Activated CD4-positive, alpha-beta T cell treated with anti-CD3 and anti-CD28 coated beads for 36 hours (primary cell): ENCODE data around the gene MSI2. TPM values are rescaled to one million over a fixed set of nuclear protein-coding genes. Genes with fewer than 3 reads are reported as not detected.

Experiments used
- ATAC-seq: fragments of 200-7000 bp; cut with Tn5 transposase; one replicate; pipeline ENCODE4 v1.10.0; 2021; ENCODE audit warnings: mild to moderate bottlenecking, moderate library complexity
- CTCF ChIA-PET: fragments of 350-600 bp; sonication (Branson Sonifier 250); formaldehyde crosslinking; loops from one replicate; lab custom pipeline; 2021; ENCODE audit warnings: antibody characterized with exemption; lab: Charles Lee
- POLR2A ChIA-PET: fragments of 350-600 bp; sonication (Branson Sonifier 250); formaldehyde crosslinking; loops from one replicate; lab custom pipeline; 2021; ENCODE audit warnings: antibody characterized with exemption, inconsistent platforms; lab: Charles Lee
- DNase-seq: peaks from one replicate; pipeline ENCODE4 v3.0.0-alpha.2; 2020
- H3K27ac Mint-ChIP-seq: one replicate; pipeline ENCODE4 v1.8.0; 2021; ENCODE audit warnings: mixed read lengths
- H3K27me3 Mint-ChIP-seq: one replicate; pipeline ENCODE4 v1.8.0; 2021; ENCODE audit warnings: mixed read lengths
- H3K36me3 Mint-ChIP-seq: one replicate; pipeline ENCODE4 v1.8.0; 2021; ENCODE audit warnings: low read depth, mixed read lengths
- H3K4me1 Mint-ChIP-seq: one replicate; pipeline ENCODE4 v1.8.0; 2021; ENCODE audit warnings: mixed read lengths
- H3K4me3 Mint-ChIP-seq: one replicate; pipeline ENCODE4 v1.8.0; 2021; ENCODE audit warnings: mild to moderate bottlenecking, moderate library complexity, mixed read lengths
- H3K9me3 Mint-ChIP-seq: one replicate; pipeline ENCODE4 v1.8.0; 2021; ENCODE audit warnings: low read depth, mixed read lengths
- intact Hi-C, 2 experiments: fragments of 100-400 bp; cut with DNase I in 1 of 2; cut with micrococcal nuclease in 1 of 2; formaldehyde crosslinking; loops; one replicate each; pipeline versions ENCODE4 v1.14.2 to v1.15.1; 2022 to 2024; cut with DNase I, micrococcal nuclease
- total RNA-seq, 2 experiments: library from RNA; stranded (reverse); gene quantifications; one replicate each; pipeline ENCODE4 v1.2.3, GENCODE V29; 2021

Gene MSI2
- total RNA-seq, 2 experiments from 2014 or later = 55.3 to 57.2 TPM

DNA sequence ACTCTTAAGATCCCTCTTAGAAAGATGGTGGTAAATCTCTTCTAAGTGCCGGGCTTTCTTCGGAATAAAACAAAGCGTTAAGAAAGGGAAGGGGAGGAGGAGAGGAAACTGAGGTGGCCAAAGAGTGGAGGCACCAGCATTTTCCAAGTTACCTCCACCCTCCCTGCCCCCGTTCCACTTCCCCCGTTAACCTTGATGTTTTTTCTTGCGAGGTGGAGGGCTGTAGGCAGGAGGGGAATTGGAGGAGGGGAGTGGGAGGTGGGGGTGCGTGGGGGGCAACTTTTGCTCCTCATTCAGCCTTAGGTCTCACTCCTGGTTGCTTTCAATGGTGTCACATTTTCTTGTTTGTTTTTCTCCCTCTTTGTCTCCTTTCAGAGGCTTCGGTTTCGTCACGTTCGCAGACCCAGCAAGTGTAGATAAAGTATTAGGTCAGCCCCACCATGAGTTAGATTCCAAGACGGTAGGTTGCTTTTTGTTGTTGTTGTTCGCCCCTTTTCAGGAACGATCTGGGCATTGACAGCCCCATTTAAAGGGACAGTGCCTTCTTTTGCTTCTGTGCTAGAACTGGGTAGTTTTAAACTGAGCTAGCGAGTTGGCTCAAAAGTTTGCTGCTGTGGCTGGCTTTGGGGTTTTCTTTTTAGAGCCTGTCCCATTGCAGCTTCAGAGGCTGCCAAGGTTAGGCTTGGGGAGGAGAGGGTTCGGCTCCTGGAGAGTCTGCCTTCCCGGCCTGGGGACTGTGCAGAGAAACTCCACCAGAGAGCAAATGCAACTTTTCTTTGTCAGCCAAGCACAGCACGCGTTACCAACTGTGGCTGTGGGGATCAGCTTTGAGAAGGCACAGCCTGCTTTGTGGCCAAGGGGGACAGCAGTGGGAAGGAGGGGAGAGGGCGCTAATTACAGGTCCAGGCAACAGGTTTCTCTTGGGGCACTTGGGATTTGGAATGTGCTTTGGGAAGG is 1.9 kb downstream of the MSI2 start:
- intact Hi-C loops = loop anchor here (1.0 to 5.0 kb wide), 8 partner anchors 27 to 1259 kb away; partner anchors contain the start of genes DYNLL2 (in 1 of the 2), MRPS23 (in 1 of the 2) and SRSF1 (in 1 of the 2)
- ChIA-PET POLR2A (interaction anchor here (0.5 kb wide), 1 partner anchor 69 kb away, joined by 3 read pairs; no protein-coding TSS in a partner anchor), CTCF (interaction anchor here (0.6 to 2.8 kb wide), 4 partner anchors 15 to 38 kb away, joined by 3 to 27 read pairs (median 6); no protein-coding TSS in a partner anchor)
- DNase-seq = peak; percentile 15
- ATAC-seq = no peak
- Mint-ChIP-seq H3K36me3 (peaks cover 42% of the 10 kb centered on the region), H3K9me3 (no peaks in the 10 kb centered on the region), H3K27ac (peak overlapping the region; percentile 67), H3K4me1 (peaks cover 57% of the 10 kb centered on the region), H3K27me3 (no peaks in the 10 kb centered on the region), H3K4me3 (peak overlapping the region; percentile 70)

DNA sequence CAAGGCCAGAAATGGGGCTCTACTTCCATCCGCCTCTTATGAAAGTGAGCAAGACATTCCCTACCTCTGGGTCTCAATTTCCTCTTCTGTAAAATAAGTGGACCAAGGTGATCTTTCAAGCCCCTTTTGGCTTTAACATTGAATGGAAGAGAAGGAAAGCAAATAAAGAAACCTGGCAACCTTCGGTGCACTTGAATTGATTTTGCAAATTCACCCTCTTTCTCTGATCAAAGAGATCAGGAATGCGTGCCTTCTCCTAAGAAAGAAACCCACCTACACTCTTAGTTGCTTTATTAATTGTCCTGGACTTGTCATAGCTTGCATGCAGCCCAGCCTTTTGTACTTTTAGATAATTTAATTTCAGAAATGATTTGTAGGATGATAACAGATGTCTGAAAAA is 3.0 kb downstream of the MSI2 start:
- ChIA-PET POLR2A (no interaction called here), CTCF (interaction anchor here (0.7 to 3.4 kb wide), 2 partner anchors 16 to 191 kb away, joined by 4 to 20 read pairs; no protein-coding TSS in a partner anchor)
- peak overlapping the region; percentile 70 for H3K4me3 Mint-ChIP-seq
- DNase-seq = no peak
- H3K36me3 Mint-ChIP-seq = peaks cover 51% of the 10 kb centered on the region
- H3K9me3 Mint-ChIP-seq = no peaks in the 10 kb centered on the region
- no peaks in the 10 kb centered on the region for H3K27me3 Mint-ChIP-seq
- H3K4me1 Mint-ChIP-seq = peaks cover 59% of the 10 kb centered on the region
- intact Hi-C loops = loop anchor here (5.0 kb wide), 4 partner anchors 183 to 1258 kb away; partner anchors contain the start of genes DYNLL2 (in 1 of the 2) and SRSF1 (in 1 of the 2)
- H3K27ac Mint-ChIP-seq = peak overlapping the region; percentile 28
- no peak for ATAC-seq

- ChIA-PET POLR2A (no interaction called here), CTCF (interaction anchor here (0.6 to 3.4 kb wide), 3 partner anchors 16 to 190 kb away, joined by 3 to 20 read pairs (median 4); no protein-coding TSS in a partner anchor)
- no peak for DNase-seq
- H3K9me3 Mint-ChIP-seq = no peaks in the 10 kb centered on the region
- no peak overlapping the region for H3K4me3 Mint-ChIP-seq
- H3K27me3 Mint-ChIP-seq = no peaks in the 10 kb centered on the region
- intact Hi-C loops = loop anchor here (5.0 kb wide), 4 partner anchors 182 to 1257 kb away; partner anchors contain the start of genes DYNLL2 (in 1 of the 2) and SRSF1 (in 1 of the 2)
- H3K36me3 Mint-ChIP-seq = peaks cover 54% of the 10 kb centered on the region
- ATAC-seq = no peak
- peaks cover 56% of the 10 kb centered on the region for H3K4me1 Mint-ChIP-seq
- no peak overlapping the region for H3K27ac Mint-ChIP-seq
Measured at GRCh38 chr17:57259817-57260216, 3.5 kb downstream of the MSI2 start.

- no peak overlapping the region for H3K27ac Mint-ChIP-seq
- no peaks in the 10 kb centered on the region for H3K9me3 Mint-ChIP-seq
- peaks cover 54% of the 10 kb centered on the region for H3K4me1 Mint-ChIP-seq
- POLR2A ChIA-PET = no interaction called here
- peaks cover 59% of the 10 kb centered on the region for H3K36me3 Mint-ChIP-seq
- DNase-seq (no peak), ATAC-seq (no peak)
- H3K4me3 Mint-ChIP-seq = peak overlapping the region; percentile 8
- CTCF ChIA-PET = interaction anchor here (0.6 to 3.4 kb wide), 5 partner anchors 14 to 523 kb away, joined by 3 to 20 read pairs (median 3); no protein-coding TSS in a partner anchor
- H3K27me3 Mint-ChIP-seq = no peaks in the 10 kb centered on the region
- intact Hi-C loops = no loop called here
Measured at GRCh38 chr17:57260325-57261083, 4.2 kb downstream of the MSI2 start.

GRCh38 chr17:57261084-57261461 is 4.8 kb downstream of the MSI2 start:
- intact Hi-C loops = no loop called here
- Mint-ChIP-seq H3K27me3 (no peaks in the 10 kb centered on the region), H3K9me3 (no peaks in the 10 kb centered on the region), H3K4me1 (peaks cover 54% of the 10 kb centered on the region), H3K27ac (peak overlapping the region; percentile 14), H3K4me3 (peak overlapping the region; percentile 8), H3K36me3 (peaks cover 63% of the 10 kb centered on the region)
- DNase-seq (peak; percentile 38), ATAC-seq (no peak)
- ChIA-PET POLR2A (no interaction called here), CTCF (interaction anchor here (0.9 to 3.4 kb wide), 5 partner anchors 15 to 522 kb away, joined by 3 to 20 read pairs (median 3); no protein-coding TSS in a partner anchor)

- peaks cover 54% of the 10 kb centered on the region for H3K4me1 Mint-ChIP-seq
- H3K27me3 Mint-ChIP-seq = no peaks in the 10 kb centered on the region
- POLR2A ChIA-PET = no interaction called here
- no peaks in the 10 kb centered on the region for H3K9me3 Mint-ChIP-seq
- intact Hi-C loops = no loop called here
- H3K36me3 Mint-ChIP-seq = peaks cover 67% of the 10 kb centered on the region
- ATAC-seq (no peak), DNase-seq (no peak)
- H3K4me3 Mint-ChIP-seq = no peak overlapping the region
- CTCF ChIA-PET = interaction anchor here (0.5 to 3.4 kb wide), 2 partner anchors 19 to 1081 kb away, joined by 3 to 20 read pairs; no protein-coding TSS in a partner anchor
- H3K27ac Mint-ChIP-seq = no peak overlapping the region
Measured at GRCh38 chr17:57262557-57262956, 6.2 kb downstream of the MSI2 start.

- Mint-ChIP-seq H3K36me3 (peaks cover 61% of the 10 kb centered on the region), H3K4me1 (peaks cover 49% of the 10 kb centered on the region), H3K27ac (no peak overlapping the region), H3K4me3 (no peak overlapping the region), H3K9me3 (no peaks in the 10 kb centered on the region), H3K27me3 (no peaks in the 10 kb centered on the region)
- ATAC-seq (no peak), DNase-seq (no peak)
- ChIA-PET CTCF (interaction anchor here (1.0 to 1.1 kb wide), 2 partner anchors 8 to 21 kb away, joined by 3 to 4 read pairs; no protein-coding TSS in a partner anchor), POLR2A (no interaction called here)
- intact Hi-C loops = no loop called here
Measured at GRCh38 chr17:57264250-57264649, 7.9 kb downstream of the MSI2 start.

- H3K4me1 Mint-ChIP-seq = peaks cover 48% of the 10 kb centered on the region
- no peaks in the 10 kb centered on the region for H3K9me3 Mint-ChIP-seq
- CTCF ChIA-PET = no interaction called here
- H3K4me3 Mint-ChIP-seq = no peak overlapping the region
- intact Hi-C loops = no loop called here
- POLR2A ChIA-PET = no interaction called here
- no peaks in the 10 kb centered on the region for H3K27me3 Mint-ChIP-seq
- no peak for ATAC-seq
- no peak for DNase-seq
- no peak overlapping the region for H3K27ac Mint-ChIP-seq
- H3K36me3 Mint-ChIP-seq = peaks cover 64% of the 10 kb centered on the region
Measured at GRCh38 chr17:57264776-57265175, 8.5 kb downstream of the MSI2 start.

DNA sequence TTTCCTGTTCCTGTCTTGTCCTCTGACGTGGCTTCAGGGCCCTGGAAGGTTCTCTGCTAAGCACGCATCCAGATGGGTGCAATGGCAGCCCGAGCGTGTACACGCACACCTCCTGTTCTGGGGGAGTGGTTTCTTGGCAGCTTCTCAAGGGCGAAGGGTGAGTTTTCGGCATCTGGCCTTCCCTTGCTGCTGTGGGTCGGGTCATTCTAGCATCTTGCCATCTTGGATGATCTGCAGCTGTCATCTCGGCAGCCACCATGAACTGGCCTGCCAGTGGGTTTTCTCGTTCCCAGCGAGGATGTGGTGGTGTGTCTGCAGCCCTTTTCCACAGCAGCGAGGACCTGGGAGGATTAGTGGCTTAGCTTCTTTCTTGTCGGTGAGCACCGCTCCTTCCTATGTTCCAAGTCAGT is 10.6 kb downstream of the MSI2 start:
- Mint-ChIP-seq H3K27ac (no peak overlapping the region), H3K4me1 (peaks cover 35% of the 10 kb centered on the region), H3K27me3 (no peaks in the 10 kb centered on the region), H3K36me3 (peaks cover 55% of the 10 kb centered on the region), H3K4me3 (no peak overlapping the region), H3K9me3 (no peaks in the 10 kb centered on the region)
- DNase-seq = no peak
- ChIA-PET CTCF (interaction anchor here (0.7 to 3.2 kb wide), 3 partner anchors 24 to 121 kb away, joined by 4 to 18 read pairs (median 4); no protein-coding TSS in a partner anchor), POLR2A (interaction anchor here (0.6 kb wide), 1 partner anchor 94 kb away, joined by 6 read pairs; no protein-coding TSS in a partner anchor)
- intact Hi-C loops = no loop called here
- ATAC-seq = no peak

GRCh38 chr17:57268181-57268580 is 11.9 kb downstream of the MSI2 start:
- DNase-seq (no peak), ATAC-seq (no peak)
- POLR2A ChIA-PET = no interaction called here
- Mint-ChIP-seq H3K4me1 (peaks cover 25% of the 10 kb centered on the region), H3K27me3 (no peaks in the 10 kb centered on the region), H3K9me3 (no peaks in the 10 kb centered on the region), H3K4me3 (no peak overlapping the region), H3K27ac (no peak overlapping the region), H3K36me3 (peaks cover 47% of the 10 kb centered on the region)
- intact Hi-C loops = no loop called here
- CTCF ChIA-PET = interaction anchor here (3.2 kb wide), 1 partner anchor 25 kb away, joined by 18 read pairs; no protein-coding TSS in a partner anchor
